ENCODE measurements around the gene VN1R5.

The VN1R5 gene

DNA sequence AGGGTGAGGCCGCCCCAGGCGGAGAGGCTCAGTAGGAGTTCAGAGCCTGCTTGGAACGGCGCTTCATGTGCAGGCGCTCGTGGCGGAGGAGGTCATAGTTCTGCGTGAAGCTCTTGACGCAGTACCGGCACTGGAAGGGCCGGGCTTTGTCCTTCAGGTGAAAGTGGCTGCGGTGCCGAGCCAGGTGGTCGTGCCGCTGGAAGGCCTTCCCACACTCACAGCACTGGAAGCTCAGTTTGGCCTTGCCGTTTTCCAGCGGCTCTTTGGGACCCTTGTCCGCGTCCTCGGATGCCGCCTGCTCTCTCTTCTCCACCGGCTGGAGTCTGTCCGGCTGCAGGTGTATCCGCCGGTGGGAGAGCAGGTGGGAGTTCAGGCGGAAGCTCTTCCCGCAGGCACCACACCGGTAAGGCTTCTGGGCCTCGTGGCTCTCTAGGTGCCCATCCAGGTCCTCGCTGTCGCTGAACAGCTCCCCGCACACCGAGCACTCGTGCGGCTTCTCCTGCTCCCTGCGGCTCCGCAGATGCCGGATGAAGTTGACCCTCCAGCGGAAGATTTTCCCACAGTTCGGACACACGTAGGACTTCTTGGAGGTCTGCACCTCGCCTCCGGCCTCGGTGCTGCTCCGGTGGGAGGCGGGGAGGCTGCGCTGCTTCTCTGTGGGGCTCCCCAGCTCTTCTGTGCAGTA lies 44.8 kb downstream of the VN1R5 start:
- DNase-seq (ENCODE audit: low read depth, low spot score): no peak

DNA sequence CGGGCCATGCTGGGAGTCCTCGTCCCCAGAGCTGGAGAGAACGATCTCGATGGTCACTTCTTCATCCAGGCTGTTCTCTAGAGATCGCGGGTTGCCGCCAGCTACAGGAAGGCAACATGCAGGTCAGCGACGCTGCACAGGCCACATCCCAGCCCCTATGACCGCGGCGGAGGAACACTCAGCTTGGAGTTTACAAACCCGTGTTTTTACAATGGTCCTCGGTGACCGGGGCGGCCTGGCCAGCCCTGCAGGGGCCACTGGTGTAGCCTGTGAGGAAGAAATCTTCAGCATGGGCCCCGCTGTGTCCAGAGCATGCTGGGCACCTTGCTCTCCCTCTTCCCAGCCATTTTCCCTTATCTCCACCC lies 45.3 kb downstream of the VN1R5 start:
- no peak for DNase-seq (ENCODE audit: low read depth, low spot score)

DNA sequence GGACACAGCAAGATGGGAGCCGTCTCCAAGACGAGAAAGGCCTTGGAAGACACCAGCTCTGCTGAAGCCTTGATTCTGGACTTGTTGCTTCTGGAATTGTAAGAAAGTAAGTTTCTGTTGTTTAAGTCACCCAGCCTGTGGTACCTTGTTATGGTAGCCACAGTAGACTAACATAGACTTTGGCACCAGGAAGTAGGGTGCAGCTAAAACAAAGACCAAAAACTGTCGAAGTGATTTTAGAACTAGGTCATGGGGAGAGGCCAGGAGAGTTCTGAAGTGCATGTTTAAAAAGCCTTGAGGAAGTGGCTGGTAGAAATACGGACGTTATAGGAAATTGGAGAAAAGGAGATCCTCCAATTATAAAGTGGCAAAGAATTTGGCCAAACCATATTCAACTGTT lies 47.3 kb downstream of the VN1R5 start:
- no peak for DNase-seq (ENCODE audit: low read depth, low spot score)

DNA sequence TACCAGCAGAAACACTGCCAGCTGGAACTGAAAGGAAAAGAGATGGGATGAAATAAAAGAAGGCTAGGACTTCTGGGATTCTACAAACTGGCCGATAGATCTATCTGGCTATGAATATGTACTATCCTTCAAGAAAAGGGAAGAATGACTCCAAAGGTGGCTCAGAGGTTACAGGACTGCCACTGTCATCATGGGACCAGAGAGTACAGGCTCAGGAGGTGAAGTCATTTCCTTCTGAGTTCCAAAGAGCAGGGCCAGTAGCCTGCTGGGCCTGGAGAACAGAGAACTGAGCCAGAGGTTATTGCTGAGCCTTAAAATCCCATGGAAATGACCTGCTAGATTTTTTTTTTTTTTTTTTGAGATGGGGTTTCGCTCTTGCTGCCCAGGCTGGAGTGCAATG lies 48.2 kb downstream of the VN1R5 start:
- no peak for DNase-seq (ENCODE audit: low read depth, low spot score)

All from ELF-1 (cell line).